ENCODE results near the gene FCGR3A.
A peak's percentile ranks its signal among the peaks of the same experiment; 100 is the strongest.
"Not testable (repeated sequence)": the region's sequence is repeated elsewhere in the genome, so short reads cannot be mapped to it uniquely, and the experiment has no call there.

The FCGR3A gene

GRCh38 chr1:161529463-161530104 is 20.0 kb downstream of the FCGR3A start:
- not testable (repeated sequence) for DNase-seq

DNA sequence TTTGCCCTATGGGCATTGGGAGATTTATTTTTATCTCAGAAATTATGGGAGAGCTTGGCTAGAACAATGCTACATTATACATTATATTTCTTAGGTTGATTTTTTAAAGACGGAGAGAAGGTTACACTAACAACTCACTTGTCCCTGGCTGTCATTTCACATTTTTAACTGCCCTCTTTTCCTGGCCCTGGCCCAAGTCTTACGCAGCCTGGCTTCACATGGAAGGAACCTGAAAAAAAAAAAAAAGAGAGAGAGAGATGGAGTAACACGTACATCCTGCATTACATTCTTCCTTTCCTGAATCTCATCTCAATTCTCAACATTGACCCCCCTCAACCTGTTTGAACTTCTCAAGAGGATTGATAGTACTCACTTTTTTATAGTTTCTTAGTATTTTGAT is 21.1 kb downstream of the FCGR3A start:
- not testable (repeated sequence) for DNase-seq

GRCh38 chr1:161525918-161526317 is 23.7 kb downstream of the FCGR3A start:
- DNase-seq, result not testable (repeated sequence)

DNA sequence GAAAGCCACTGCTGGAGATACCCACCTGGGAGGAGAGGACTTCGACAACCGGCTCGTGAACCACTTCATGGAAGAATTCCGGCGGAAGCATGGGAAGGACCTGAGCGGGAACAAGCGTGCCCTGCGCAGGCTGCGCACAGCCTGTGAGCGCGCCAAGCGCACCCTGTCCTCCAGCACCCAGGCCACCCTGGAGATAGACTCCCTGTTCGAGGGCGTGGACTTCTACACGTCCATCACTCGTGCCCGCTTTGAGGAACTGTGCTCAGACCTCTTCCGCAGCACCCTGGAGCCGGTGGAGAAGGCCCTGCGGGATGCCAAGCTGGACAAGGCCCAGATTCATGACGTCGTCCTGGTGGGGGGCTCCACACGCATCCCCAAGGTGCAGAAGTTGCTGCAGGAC is 24.3 kb downstream of the FCGR3A start:
- DNase-seq, result not testable (repeated sequence)

DNA sequence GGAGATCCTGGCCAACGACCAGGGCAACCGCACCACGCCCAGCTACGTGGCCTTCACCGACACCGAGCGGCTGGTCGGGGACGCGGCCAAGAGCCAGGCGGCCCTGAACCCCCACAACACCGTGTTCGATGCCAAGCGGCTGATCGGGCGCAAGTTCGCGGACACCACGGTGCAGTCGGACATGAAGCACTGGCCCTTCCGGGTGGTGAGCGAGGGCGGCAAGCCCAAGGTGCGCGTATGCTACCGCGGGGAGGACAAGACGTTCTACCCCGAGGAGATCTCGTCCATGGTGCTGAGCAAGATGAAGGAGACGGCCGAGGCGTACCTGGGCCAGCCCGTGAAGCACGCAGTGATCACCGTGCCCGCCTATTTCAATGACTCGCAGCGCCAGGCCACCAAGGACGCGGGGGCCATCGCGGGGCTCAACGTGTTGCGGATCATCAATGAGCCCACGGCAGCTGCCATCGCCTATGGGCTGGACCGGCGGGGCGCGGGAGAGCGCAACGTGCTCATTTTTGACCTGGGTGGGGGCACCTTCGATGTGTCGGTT is 24.8 kb downstream of the FCGR3A start:
- DNase-seq, result not testable (repeated sequence)

DNA sequence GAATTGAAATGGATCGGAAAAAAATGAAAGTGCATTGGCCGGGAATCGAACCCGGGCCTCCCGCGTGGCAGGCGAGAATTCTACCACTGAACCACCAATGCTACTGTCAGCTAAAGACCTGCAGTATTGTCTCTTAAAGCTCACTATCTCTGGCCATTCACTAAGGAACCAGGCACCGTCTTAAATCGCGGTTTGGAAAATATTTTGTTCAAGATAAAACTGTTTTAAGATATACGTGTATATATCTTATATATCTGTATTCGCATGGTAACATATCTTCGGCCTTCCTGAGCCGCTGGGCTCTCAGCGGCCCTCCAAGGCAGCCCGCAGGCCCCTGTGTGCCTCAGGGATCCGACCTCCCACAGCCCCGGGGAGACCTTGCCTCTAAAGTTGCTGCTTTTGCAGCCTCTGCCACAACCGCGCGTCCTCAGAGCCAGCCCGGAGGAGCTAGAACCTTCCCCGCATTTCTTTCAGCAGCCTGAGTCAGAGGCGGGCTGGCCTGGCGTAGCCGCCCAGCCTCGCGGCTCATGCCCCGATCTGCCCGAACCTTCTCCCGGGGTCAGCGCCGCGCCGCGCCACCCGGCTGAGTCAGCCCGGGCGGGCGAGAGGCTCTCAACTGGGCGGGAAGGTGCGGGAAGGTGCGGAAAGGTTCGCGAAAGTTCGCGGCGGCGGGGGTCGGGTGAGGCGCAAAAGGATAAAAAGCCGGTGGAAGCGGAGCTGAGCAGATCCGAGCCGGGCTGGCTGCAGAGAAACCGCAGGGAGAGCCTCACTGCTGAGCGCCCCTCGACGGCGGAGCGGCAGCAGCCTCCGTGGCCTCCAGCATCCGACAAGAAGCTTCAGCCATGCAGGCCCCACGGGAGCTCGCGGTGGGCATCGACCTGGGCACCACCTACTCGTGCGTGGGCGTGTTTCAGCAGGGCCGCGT is 25.5 kb downstream of the FCGR3A start, which contains the start of gene HSPA6:
TSS of gene HSPA6 (plus strand) at position 724 of the 925 bp plus-strand sequence. CDS start at position 843, 119 bp downstream.
- DNase-seq, result peak; percentile 79 to 80

- DNase-seq, result not testable (repeated sequence)
Observed at GRCh38 chr1:161523041-161523816, 26.4 kb downstream of the FCGR3A start.

- not testable (repeated sequence) for DNase-seq
Observed at GRCh38 chr1:161513953-161514352, 35.7 kb downstream of the FCGR3A start.

DNA sequence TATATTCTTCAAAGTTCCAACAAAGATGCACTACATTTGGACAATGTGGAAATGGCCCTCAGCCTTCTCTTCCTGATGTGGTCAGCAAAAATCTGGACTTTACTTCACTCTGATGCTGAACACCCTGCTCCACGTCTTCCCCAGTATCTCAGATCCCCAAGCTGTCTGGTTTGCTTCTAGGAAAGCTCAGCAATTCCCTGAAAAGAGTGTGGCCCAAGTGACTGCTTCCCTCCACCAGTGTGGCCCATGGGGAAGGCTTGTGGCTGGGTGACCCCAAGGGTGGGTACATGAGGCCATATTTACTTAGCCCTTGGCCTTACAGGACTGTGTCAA is 36.2 kb downstream of the FCGR3A start:
- not testable (repeated sequence) for DNase-seq

- DNase-seq, result not testable (repeated sequence)
Observed at GRCh38 chr1:161512636-161513447, 36.8 kb downstream of the FCGR3A start.

- no peak for DNase-seq
Observed at GRCh38 chr1:161511756-161512060, 37.9 kb downstream of the FCGR3A start.

DNA sequence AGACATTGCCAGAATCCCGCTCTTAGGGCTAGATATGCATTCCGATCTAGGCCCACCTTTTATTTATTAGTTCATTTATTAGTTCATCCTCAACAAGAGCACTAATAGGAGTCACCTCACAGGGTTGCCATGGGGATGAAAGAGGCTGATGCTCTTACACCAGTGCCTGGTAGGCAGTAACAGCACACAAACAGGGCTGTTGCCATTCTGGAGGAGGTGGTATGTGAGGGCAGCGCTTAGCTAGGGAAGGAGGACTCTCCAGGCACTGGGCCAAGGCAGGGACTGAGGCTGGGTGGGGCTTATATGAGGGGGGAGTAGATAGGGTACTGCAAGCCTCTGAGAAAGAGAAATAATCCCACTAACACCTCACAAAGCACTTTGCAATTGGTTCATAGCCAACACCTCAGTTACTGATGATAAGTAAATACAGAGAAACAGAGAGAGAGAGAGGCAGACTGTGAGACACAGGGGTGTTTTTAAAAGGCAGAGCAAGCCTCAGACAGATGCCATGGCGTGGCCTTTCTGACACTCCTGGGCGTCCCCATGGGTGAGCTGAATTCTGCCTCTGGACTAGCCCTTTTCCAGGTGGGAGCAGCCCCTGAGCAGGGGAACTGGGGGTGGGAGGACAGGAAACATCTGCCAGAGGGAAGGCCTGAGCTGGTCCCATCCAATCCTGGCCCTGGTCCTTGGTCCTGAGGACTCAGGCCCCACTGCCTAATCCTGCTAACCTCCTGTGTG is 38.4 kb downstream of the FCGR3A start:
- DNase-seq, result no peak

DNA sequence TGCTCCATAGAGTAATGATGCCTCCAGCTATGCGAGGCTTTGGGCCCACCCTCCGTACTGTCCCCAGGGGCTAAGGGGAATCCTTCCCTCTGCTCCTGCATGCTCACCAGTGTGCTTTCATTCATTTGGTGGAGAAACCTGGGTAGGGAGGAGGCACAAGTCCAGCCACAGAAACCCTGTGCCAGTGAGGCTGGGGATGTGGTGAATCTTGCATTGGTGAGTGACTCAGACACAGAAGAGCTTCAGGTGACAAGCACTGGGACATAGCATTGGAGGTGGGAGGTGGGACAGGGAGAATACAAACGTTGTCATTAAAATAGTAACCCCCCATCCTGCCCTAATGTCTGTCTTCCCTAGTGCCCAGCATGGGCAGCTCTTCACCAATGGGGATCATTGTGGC is 39.1 kb downstream of the FCGR3A start:
- DNase-seq, result no peak

DNA sequence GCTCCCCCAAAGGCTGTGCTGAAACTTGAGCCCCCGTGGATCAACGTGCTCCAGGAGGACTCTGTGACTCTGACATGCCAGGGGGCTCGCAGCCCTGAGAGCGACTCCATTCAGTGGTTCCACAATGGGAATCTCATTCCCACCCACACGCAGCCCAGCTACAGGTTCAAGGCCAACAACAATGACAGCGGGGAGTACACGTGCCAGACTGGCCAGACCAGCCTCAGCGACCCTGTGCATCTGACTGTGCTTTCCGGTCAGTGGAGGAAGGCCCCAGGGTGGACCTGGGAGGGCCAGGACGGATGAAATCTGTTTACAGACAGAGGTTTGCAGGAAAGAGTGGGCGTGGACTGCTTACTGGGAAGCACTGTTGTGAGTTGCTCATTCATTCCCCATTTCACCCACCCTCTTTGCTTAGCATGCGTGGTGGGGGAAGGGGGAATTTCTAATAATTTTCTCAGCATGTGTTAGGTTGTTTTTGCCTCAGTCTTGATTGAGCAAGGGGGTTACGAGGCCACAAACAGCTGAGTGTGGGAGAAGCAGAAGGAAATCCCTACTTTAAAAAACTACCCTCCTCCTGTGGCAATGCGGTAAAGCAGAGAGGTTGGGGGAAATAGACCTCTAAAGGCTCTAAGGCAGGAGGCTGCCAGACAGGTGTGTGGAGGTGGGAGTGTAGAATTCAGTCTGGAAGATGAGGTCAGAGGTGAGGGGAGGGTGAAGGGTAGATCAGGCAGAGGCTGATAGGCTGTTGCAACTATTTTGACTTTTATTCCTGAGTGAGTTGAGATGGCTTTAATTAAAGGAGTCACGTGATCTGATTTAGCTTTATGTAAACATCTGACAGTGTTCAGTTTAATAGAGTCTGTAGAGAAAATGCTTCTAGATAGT is 43.0 kb downstream of the FCGR3A start:
- DNase-seq, result no peak

DNA sequence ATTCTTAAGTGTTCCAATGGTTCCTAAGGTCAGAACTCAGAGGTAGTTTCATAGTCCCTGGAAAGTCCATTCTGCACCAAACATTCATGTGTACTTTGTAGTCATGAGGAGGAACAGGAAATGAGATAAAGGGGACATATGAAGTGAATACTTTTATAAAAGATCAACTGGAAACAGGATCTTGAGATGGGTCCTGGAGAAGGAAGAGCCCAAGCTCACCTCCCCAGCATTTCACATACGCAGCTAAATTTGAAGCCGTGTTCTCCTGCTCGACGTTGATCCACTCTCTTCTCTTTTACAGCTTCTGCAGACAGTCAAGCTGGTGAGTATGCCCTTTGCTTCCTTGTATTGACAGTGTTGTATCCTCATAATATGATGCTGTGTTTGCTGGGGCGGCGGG is 43.9 kb downstream of the FCGR3A start:
- DNase-seq, result no peak

- DNase-seq, result no peak
Observed at GRCh38 chr1:161503394-161503748, 46.2 kb downstream of the FCGR3A start.

GRCh38 chr1:161502641-161503393 is 46.8 kb downstream of the FCGR3A start:
- no peak for DNase-seq

GRCh38 chr1:161502181-161502580 is 47.4 kb downstream of the FCGR3A start:
- DNase-seq, result no peak

- no peak for DNase-seq
Observed at GRCh38 chr1:161501234-161501633, 48.4 kb downstream of the FCGR3A start.

Data from stimulated activated CD4-positive, alpha-beta T cell treated with anti-CD3 and anti-CD28 coated beads, Interleukin-2, amount 100 ng/mL, for 48 hours (primary cell).